Hematopoietic multipotent progenitor cell (in vitro differentiated cells): ENCODE measurements around the gene TAF4. TPM values are rescaled to one million over a fixed set of nuclear protein-coding genes. Genes with fewer than 3 reads are reported as not detected.
"Not testable (repeated sequence)": the region's sequence is repeated elsewhere in the genome, so short reads cannot be mapped to it uniquely, and the experiment has no call there.

Experiments
- DNase-seq, 3 donors: peaks; one replicate each; pipeline ENCODE4 v3.0.0-alpha.2; 2011 to 2015; ENCODE audit warnings: low read depth in 2 of 3, low spot score in 2 of 3
- total RNA-seq: library from RNA; depleted of rRNA; stranded (reverse); fragments of >200 nt; gene quantifications from one replicate; pipeline ENCODE4 v1.2.3, GENCODE V29; 2012

The TAF4 gene
- total RNA-seq, 1 donor = 9.7 TPM

- no peak for DNase-seq
Observed at GRCh38 chr20:61950641-61951071, 115.0 kb downstream of the TAF4 start.

- no peak for DNase-seq
Observed at GRCh38 chr20:61949714-61950640, 115.7 kb downstream of the TAF4 start.

GRCh38 chr20:61949363-61949713 lies 116.3 kb downstream of the TAF4 start:
- no peak for DNase-seq

GRCh38 chr20:61948586-61949362 lies 116.9 kb downstream of the TAF4 start:
- no peak for DNase-seq

- DNase-seq = not testable (repeated sequence)
Observed at GRCh38 chr20:61948056-61948455, 117.6 kb downstream of the TAF4 start.

GRCh38 chr20:61945495-61945894 lies 120.2 kb downstream of the TAF4 start:
- not testable (repeated sequence) for DNase-seq

GRCh38 chr20:61944967-61945366 lies 120.7 kb downstream of the TAF4 start:
- not testable (repeated sequence) for DNase-seq

GRCh38 chr20:61942526-61942925 lies 123.2 kb downstream of the TAF4 start:
- DNase-seq = no peak

- no peak for DNase-seq
Observed at GRCh38 chr20:61941721-61942405, 123.8 kb downstream of the TAF4 start.

GRCh38 chr20:61940976-61941720 lies 124.5 kb downstream of the TAF4 start:
- DNase-seq = no peak

GRCh38 chr20:61940491-61940890 lies 125.2 kb downstream of the TAF4 start:
- no peak for DNase-seq

- no peak for DNase-seq
Observed at GRCh38 chr20:61939691-61940360, 125.9 kb downstream of the TAF4 start.

- DNase-seq = no peak
Observed at GRCh38 chr20:61938839-61939690, 126.6 kb downstream of the TAF4 start.

- no peak for DNase-seq
Observed at GRCh38 chr20:61937963-61938838, 127.5 kb downstream of the TAF4 start.

- no peak for DNase-seq
Observed at GRCh38 chr20:61937146-61937962, 128.3 kb downstream of the TAF4 start.

- DNase-seq = no peak
Observed at GRCh38 chr20:61936701-61937131, 129.0 kb downstream of the TAF4 start.
